A549 (cell line): ENCODE data around the gene ST13. TPM values are rescaled to one million over a fixed set of nuclear protein-coding genes. Genes with fewer than 3 reads are reported as not detected.
A peak's percentile ranks its signal among the peaks of the same experiment; 100 is the strongest.
"Not testable (repeated sequence)": the region's sequence is repeated elsewhere in the genome, so short reads cannot be mapped to it uniquely, and the experiment has no call there.

Experiments
- ATAC-seq, 2 experiments: fragments of 200-7000 bp in 1 of 2; fragments of >200 bp in 1 of 2; cut with Nextera tagmentation in 1 of 2; cut with Tn5 transposase in 1 of 2; 3 replicates each; pipeline versions ENCODE4 v1.8.0 to v1.9.1; 2018 to 2020; ENCODE audit warnings: mild to moderate bottlenecking in 1 of 2, moderate library complexity in 1 of 2
- CTCF ChIA-PET: fragments of 300-600 bp; sonication (Branson Sonifier 250); formaldehyde crosslinking; extraction: SDS; loops from one replicate; lab custom pipeline; 2021; ENCODE audit warnings: antibody characterized with exemption, inconsistent platforms; lab: Yijun Ruan, JAX
- POLR2A ChIA-PET: fragments of 350-600 bp; formaldehyde crosslinking; extraction: SDS; loops from one replicate; lab custom pipeline; 2021; ENCODE audit warnings: antibody characterized with exemption, inconsistent platforms; lab: Yijun Ruan, JAX
- DNase-seq, 2 experiments: peaks; one replicate each; pipeline versions ENCODE4 v3.0.0 to v3.0.0-alpha.2; 2011 to 2016; ENCODE audit warnings: low read depth in 1 of 2, low spot score in 1 of 2
- FAIRE-seq: peaks from 2 replicates; lab custom pipeline; 2011; peaks lifted over from hg19 to GRCh38; lab: Jason Lieb, UNC
- H3K27ac ChIP-seq, 2 experiments: fragments of >200 bp; sonication (Bioruptor Twin); formaldehyde crosslinking; 3 replicates each; pipeline ENCODE4 v1.5.1; 2016 to 2017
- H3K4me1 ChIP-seq: fragments of >200 bp; sonication (Bioruptor Twin); formaldehyde crosslinking; 3 replicates; pipeline ENCODE4 v1.6.1; 2016
- H3K4me2 ChIP-seq: fragments of >200 bp; sonication (Bioruptor Twin); formaldehyde crosslinking; 3 replicates; pipeline ENCODE4 v1.6.1; 2016
- H3K4me3 ChIP-seq: fragments of >200 bp; sonication (Bioruptor Twin); formaldehyde crosslinking; 3 replicates; pipeline ENCODE4 v1.5.1; 2016
- H3K9me3 ChIP-seq: fragments of >200 bp; sonication (Bioruptor Twin); formaldehyde crosslinking; 3 replicates; pipeline ENCODE4 v1.6.1; 2016
- CEBPB ChIP-seq, 2 experiments: fragments of >200 bp in 1 of 2; sonication (Bioruptor Twin) in 1 of 2; formaldehyde crosslinking in 1 of 2; IDR thresholded peaks; 2 replicates each; pipeline ENCODE4 v1.6.1; 2012 to 2016
- CTCF ChIP-seq: fragments of >200 bp; sonication (Bioruptor Twin); formaldehyde crosslinking; IDR thresholded peaks from 3 replicates; pipeline ENCODE4 v1.5.1; 2016
- EP300 ChIP-seq, 2 experiments: fragments of >200 bp; sonication (Bioruptor Twin); formaldehyde crosslinking; IDR thresholded peaks; 2 replicates in 1 of 2; 3 replicates in 1 of 2; pipeline ENCODE4 v1.6.1; 2016 to 2017
- FOXS1 ChIP-seq: fragments of 250-450 bp; sonication (Bioruptor Pico); IDR thresholded peaks from 2 replicates; pipeline ENCODE4 v1.5.0; 2020; ENCODE audit warnings: mild to moderate bottlenecking, moderate library complexity
- HDAC2 ChIP-seq: fragments of 200-600 bp; sonication (generic); IDR thresholded peaks from 2 replicates; pipeline ENCODE4 v1.6.1; 2016
- KDM1A ChIP-seq: fragments of 200-600 bp; sonication (generic); IDR thresholded peaks from 2 replicates; pipeline ENCODE4 v1.6.1; 2016; ENCODE audit warnings: low read depth, mild to moderate bottlenecking
- MYC ChIP-seq: IDR thresholded peaks from 2 replicates; pipeline ENCODE4 v1.6.1; 2012; ENCODE audit warnings: mild to moderate bottlenecking, inconsistent platforms, low read length, improper control_type of control experiment, borderline replicate concordance
- RARB ChIP-seq: fragments of 250-450 bp; sonication (Bioruptor Pico); IDR thresholded peaks from 2 replicates; pipeline ENCODE4 v1.8.0; 2021; ENCODE audit warnings: mild to moderate bottlenecking, moderate library complexity
- TP53 ChIP-seq: fragments of 250-450 bp; sonication (Bioruptor Pico); IDR thresholded peaks from 2 replicates; pipeline ENCODE4 v1.5.0; 2021; ENCODE audit warnings: mild to moderate bottlenecking, moderate library complexity
- WGBS: methylation state at CpG from one replicate; pipeline ENCODE4 v1.1.6; 2017; ENCODE audit errors: missing lambda C conversion rate; 5-methylcytosine and 5-hydroxymethylcytosine counted together
- polyA plus RNA-seq, 4 experiments: library from polyadenylated mRNA; depleted of rRNA in 3 of 4; stranded (reverse); fragments of >200 nt; fragmentation: RNase III in 1 of 4; extraction: RNeasy Plus Mini Kit Qiagen cat#74134 plus additional on column Dnase treatment in 1 of 4; gene quantifications; 2 replicates in 3 of 4; 3 replicates in 1 of 4; pipeline ENCODE4 v1.2.3, GENCODE V29; 2011 to 2017

ST13 gene
- polyA plus RNA-seq, 2 of the 4 experiments (the other 2 are of a cell fraction): 181 to 227 TPM

- FAIRE-seq (no peak), DNase-seq (no peak), ATAC-seq (no peak)
- H3K27ac ChIP-seq: no peak overlapping the region
- no peaks in the 10 kb centered on the region for H3K4me1 ChIP-seq
- 84% methylated on average over 7 of the region's 7 CpGs for WGBS
- TF ChIP-seq CTCF (no peak), RARB (no peak)
- no peaks in the 10 kb centered on the region for H3K9me3 ChIP-seq
- POLR2A ChIA-PET: no interaction called here
- CTCF ChIA-PET: interaction anchor here (1.4 kb wide), 1 partner anchor 145 kb away, joined by 3 read pairs; no protein-coding TSS in a partner anchor
- no peak overlapping the region for H3K4me2 ChIP-seq
- H3K4me3 ChIP-seq: no peak overlapping the region
These were observed 29.3 kb downstream of the ST13 start for GRCh38 chr22:40826984-40827741.

GRCh38 chr22:40826292-40826691 lies 30.1 kb downstream of the ST13 start:
- CTCF ChIA-PET: interaction anchor here (1.4 kb wide), 1 partner anchor 144 kb away, joined by 3 read pairs; no protein-coding TSS in a partner anchor
- WGBS: 94% methylated on average over 2 of the region's 2 CpGs
- not testable (repeated sequence) for ATAC-seq

GRCh38 chr22:40823426-40823825 lies 33.0 kb downstream of the ST13 start:
- POLR2A ChIA-PET: no interaction called here
- FAIRE-seq: no peak
- H3K4me2 ChIP-seq: no peak overlapping the region
- H3K27ac ChIP-seq: no peak overlapping the region
- H3K4me3 ChIP-seq: no peak overlapping the region
- no peaks in the 10 kb centered on the region for H3K9me3 ChIP-seq
- WGBS: 89% methylated on average over 1 of the region's 1 CpG
- DNase-seq: no peak
- H3K4me1 ChIP-seq: peaks cover 8% of the 10 kb centered on the region; the same call in 1 of the 3 replicates
- no peak for ATAC-seq
- no peak for TF ChIP-seq FOXS1 (CRISPR knock-in tag)
- no peak for TF ChIP-seq EP300 (IDR thresholded peaks at IDR 0.05)
- TF ChIP-seq HDAC2: no peak
- no peak for TF ChIP-seq KDM1A
- no peak for TF ChIP-seq MYC
- TF ChIP-seq, all 56 proteins: peak for 0
- CTCF ChIA-PET: interaction anchor here (0.6 kb wide), 2 partner anchors 31 to 460 kb away, joined by 3 to 4 read pairs; no protein-coding TSS in a partner anchor

More at GRCh38 chr22:40826292-40826691, 30.1 kb downstream of the ST13 start:
- DNase-seq, H3K4me2 ChIP-seq, H3K4me3 ChIP-seq, H3K9me3 ChIP-seq, FAIRE-seq, POLR2A ChIA-PET, H3K27ac ChIP-seq, H3K4me1 ChIP-seq: not testable (repeated sequence)

- peak overlapping the region; percentile 96 for H3K4me2 ChIP-seq
- peaks cover 19% of the 10 kb centered on the region; the same call in 2 of the 3 replicates for H3K4me1 ChIP-seq
- no peaks in the 10 kb centered on the region for H3K9me3 ChIP-seq
- TF ChIP-seq TP53 (CRISPR knock-in tag) (no peak), CEBPB (IDR thresholded peaks at IDR 0.05) (0 out of 4 replicates have a peak, but pooled peaks of 1 of the 2 experiments have one; percentile 24)
- TF ChIP-seq, all 56 proteins: peak for 1
- WGBS: 18% methylated on average over 4 of the region's 4 CpGs
- FAIRE-seq (no peak), ATAC-seq (peak; percentile 40 to 49; a peak in 5 of 6 replicates), DNase-seq (no peak)
- Histone ChIP-seq H3K27ac (peak overlapping the region; percentile 92), H3K4me3 (peak overlapping the region; percentile 93)
- POLR2A ChIA-PET: interaction anchor here (0.6 to 1.4 kb wide), 2 partner anchors 73 to 137 kb away, joined by 3 to 5 read pairs; no protein-coding TSS in a partner anchor
- CTCF ChIA-PET: interaction anchor here (0.6 to 1.4 kb wide), 4 partner anchors 42 to 174 kb away, joined by 3 to 4 read pairs (median 4); partner anchors contain the start of gene DNAJB7
These were observed 36.8 kb downstream of the ST13 start for GRCh38 chr22:40819599-40820140.
